Sigmoid colon (tissue), 7 donors: ENCODE data around the gene C6orf132. TPM values are rescaled to one million over a fixed set of nuclear protein-coding genes. Genes with fewer than 3 reads are reported as not detected.
A peak's percentile ranks its signal among the peaks of the same experiment; 100 is the strongest.

ENCODE experiments used
- DNase-seq: peaks from one replicate; pipeline ENCODE4 v3.0.0-alpha.2; 2019
- H3K27ac ChIP-seq, 4 donors: fragments of 200-600 bp; sonication (generic); one replicate each; pipeline ENCODE4 v1.5.1; 2016 to 2019; ENCODE audit warnings: mild to moderate bottlenecking in 1 of 4
- H3K27me3 ChIP-seq, 3 donors: fragments of 200-600 bp; sonication (generic); one replicate each; pipeline ENCODE4 v1.5.1; 2019; ENCODE audit warnings: mild to moderate bottlenecking in 1 of 3
- H3K36me3 ChIP-seq, 4 donors: fragments of 200-600 bp; sonication (generic); one replicate each; pipeline ENCODE4 v1.5.1; 2016 to 2019
- H3K4me1 ChIP-seq, 4 donors: fragments of 200-600 bp; sonication (generic); one replicate each; pipeline ENCODE4 v1.5.1; 2017 to 2019
- H3K4me3 ChIP-seq, 4 donors: fragments of 200-600 bp; sonication (generic); one replicate each; pipeline ENCODE4 v1.5.1; 2017 to 2019; ENCODE audit warnings: mild to moderate bottlenecking in 2 of 4, moderate library complexity in 1 of 4
- H3K9me3 ChIP-seq, 4 donors: fragments of 200-600 bp in 3 of 4; sonication (generic) in 3 of 4; one replicate each; pipeline versions ENCODE4 v1.5.1 to v1.6.1; 2013 to 2019
- CTCF ChIP-seq, 4 experiments: fragments of 450-650 bp in 3 of 4; fragments of 200-600 bp in 1 of 4; IDR thresholded peaks; one replicate each; pipeline ENCODE4 v1.5.1; 2016 to 2019; ENCODE audit warnings: antibody characterized with exemption in 4 of 4, mild to moderate bottlenecking in 3 of 4, moderate library complexity in 2 of 4
- EP300 ChIP-seq, 4 donors: sonication (generic); formaldehyde crosslinking; IDR thresholded peaks; one replicate each; pipeline ENCODE4 v1.6.1; 2017; ENCODE audit warnings: antibody characterized with exemption in 4 of 4
- POLR2A ChIP-seq, 2 donors: fragments of 450-650 bp; IDR thresholded peaks; one replicate each; pipeline ENCODE4 v1.6.1; 2016; ENCODE audit warnings: antibody characterized with exemption in 2 of 2, mild to moderate bottlenecking in 2 of 2, moderate library complexity in 2 of 2
- POLR2AphosphoS5 ChIP-seq, 4 donors: sonication (generic); formaldehyde crosslinking; IDR thresholded peaks; one replicate each; pipeline ENCODE4 v1.6.1; 2017; ENCODE audit warnings: antibody characterized with exemption in 4 of 4
- WGBS, 2 donors: extraction: QIAGEN DNeasy Blood & Tissue Kit; methylation state at CpG; one replicate each; pipeline ENCODE4 v1.1.7; 2013; 5-methylcytosine and 5-hydroxymethylcytosine counted together
- intact Hi-C: fragments of 100-400 bp; cut with DNase I; formaldehyde crosslinking; loops from one replicate; pipeline ENCODE4 v1.15.1; 2023
- polyA plus RNA-seq, 3 donors: library from polyadenylated mRNA; stranded (reverse); fragments of 200-250 nt; gene quantifications; one replicate each; pipeline ENCODE4 v1.2.3, GENCODE V29; 2013
- total RNA-seq, 4 donors: library from RNA; depleted of rRNA; stranded (reverse); fragments of >200 nt; gene quantifications; one replicate each; pipeline ENCODE4 v1.1.0, GENCODE V29; 2016
- donor health status: healthy with polysubstance abuse.
- donor health status: Bipolar disorder and iron deficiency.
- donor health status: healthy.

The C6orf132 gene
- total and polyA plus RNA-seq, 7 donors: 0.33 to 91.3 (median 20.9) TPM; not detected in 1

- intact Hi-C loops: no loop called here
- Histone ChIP-seq H3K27ac (peak overlapping the region in 3 of 4 donors; percentile 41 to 47 (median 43)), H3K9me3 (no peaks in the 10 kb centered on the region)
Observed at GRCh38 chr6:42104095-42104803, 38.2 kb downstream of the C6orf132 start.

GRCh38 chr6:42103753-42104094, 38.7 kb downstream of the C6orf132 start:
- no peak for DNase-seq
- peak overlapping the region in 1 of 4 donors; percentile 56 for H3K4me3 ChIP-seq
- H3K27ac ChIP-seq: peak overlapping the region in 2 of 4 donors; percentile 14 to 43
- TF ChIP-seq POLR2AphosphoS5 (IDR thresholded peaks at IDR 0.05) (no peak), EP300 (IDR thresholded peaks at IDR 0.05) (no peak), POLR2A (IDR thresholded peaks at IDR 0.05) (no peak), CTCF (IDR thresholded peaks at IDR 0.05) (no peak)
- no peaks in the 10 kb centered on the region for H3K36me3 ChIP-seq
- no peaks in the 10 kb centered on the region for H3K9me3 ChIP-seq
- 84 to 91% methylated on average over 12 of the region's 12 CpGs for WGBS, 2 donors
- peaks cover 0 to 30% (median 9%) of the 10 kb centered on the region in 3 donors for H3K27me3 ChIP-seq
- H3K4me1 ChIP-seq: peaks cover 0 to 36% (median 19%) of the 10 kb centered on the region in 4 donors
- intact Hi-C loops: no loop called here

More at GRCh38 chr6:42104095-42104803, 38.2 kb downstream of the C6orf132 start:
- H3K36me3 ChIP-seq: no peaks in the 10 kb centered on the region
- peak overlapping the region; percentile 23 to 56 (median 44) for H3K4me3 ChIP-seq
- H3K4me1 ChIP-seq: peaks cover 0 to 34% (median 19%) of the 10 kb centered on the region in 4 donors
- DNase-seq: peak; percentile 91
- 31 to 74% methylated on average over 66 of the region's 66 CpGs for WGBS, 2 donors
- H3K27me3 ChIP-seq: peaks cover 0 to 30% (median 9%) of the 10 kb centered on the region in 3 donors
- TF ChIP-seq POLR2AphosphoS5 (IDR thresholded peaks at IDR 0.05) (no peak), EP300 (IDR thresholded peaks at IDR 0.05) (no peak), CTCF (IDR thresholded peaks at IDR 0.05) (peak; percentile 8 to 66 (median 34)), POLR2A (IDR thresholded peaks at IDR 0.05) (no peak)

GRCh38 chr6:42103216-42103615, 39.2 kb downstream of the C6orf132 start:
- WGBS, 2 donors: 17 to 74% methylated on average over 7 of the region's 7 CpGs
- DNase-seq: no peak
- TF ChIP-seq EP300 (IDR thresholded peaks at IDR 0.05) (no peak), POLR2A (IDR thresholded peaks at IDR 0.05) (no peak), CTCF (IDR thresholded peaks at IDR 0.05) (no peak), POLR2AphosphoS5 (IDR thresholded peaks at IDR 0.05) (no peak)
- H3K4me3 ChIP-seq: no peak overlapping the region
- no peaks in the 10 kb centered on the region for H3K36me3 ChIP-seq
- peaks cover 0 to 30% (median 9%) of the 10 kb centered on the region in 3 donors for H3K27me3 ChIP-seq
- intact Hi-C loops: no loop called here
- no peaks in the 10 kb centered on the region for H3K9me3 ChIP-seq
- H3K4me1 ChIP-seq: peaks cover 0 to 36% (median 19%) of the 10 kb centered on the region in 4 donors
- peak overlapping the region in 2 of 4 donors; percentile 14 to 43 for H3K27ac ChIP-seq

GRCh38 chr6:42101186-42101657, 41.2 kb downstream of the C6orf132 start:
- Histone ChIP-seq H3K27ac (peak overlapping the region; percentile 29 to 60 (median 43)), H3K27me3 (peaks cover 0 to 24% (median 9%) of the 10 kb centered on the region in 3 donors), H3K9me3 (no peaks in the 10 kb centered on the region), H3K4me1 (peaks cover 0 to 36% (median 19%) of the 10 kb centered on the region in 4 donors), H3K36me3 (no peaks in the 10 kb centered on the region), H3K4me3 (no peak overlapping the region)
- DNase-seq: peak; percentile 69
- TF ChIP-seq EP300 (IDR thresholded peaks at IDR 0.05): no peak
- no peak for TF ChIP-seq POLR2A (IDR thresholded peaks at IDR 0.05)
- peak in 1 of 4 donors; percentile 4 for TF ChIP-seq POLR2AphosphoS5 (IDR thresholded peaks at IDR 0.05)
- intact Hi-C loops: no loop called here
- 47 to 70% methylated on average over 8 of the region's 8 CpGs for WGBS, 2 donors
